HG03575 (cell line): Measurements from ENCODE around the gene MTSS2.

ENCODE experiments used
- ATAC-seq: cut with Tn5 transposase; IDR thresholded peaks from one replicate; pipeline ENCODE4 v1.9.1; 2021; ENCODE audit not compliant: unreplicated experiment, insufficient number of reproducible peaks, low FRiP score; ENCODE audit errors: extremely low read depth

The MTSS2 gene

DNA sequence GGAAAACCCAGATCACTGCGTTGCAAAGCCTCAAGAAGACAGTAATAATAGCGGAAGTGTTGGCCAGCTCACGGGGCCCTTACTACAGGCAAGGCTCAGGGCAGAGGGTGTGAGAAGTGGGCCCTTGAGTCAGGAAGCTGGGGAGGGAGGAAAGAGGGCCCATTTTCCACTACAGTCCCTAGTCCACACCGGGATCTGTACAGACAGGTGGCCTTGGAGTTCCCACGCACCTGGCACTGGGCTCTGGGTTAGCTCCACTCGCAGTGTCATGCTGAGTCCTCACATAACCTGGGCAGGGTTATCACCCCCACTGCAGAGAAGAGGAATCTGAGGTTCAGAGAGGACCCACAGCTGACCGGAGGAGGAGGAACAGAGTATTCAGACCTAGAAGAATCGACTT is 16.8 kb upstream of the MTSS2 start:
- no peak for ATAC-seq

DNA sequence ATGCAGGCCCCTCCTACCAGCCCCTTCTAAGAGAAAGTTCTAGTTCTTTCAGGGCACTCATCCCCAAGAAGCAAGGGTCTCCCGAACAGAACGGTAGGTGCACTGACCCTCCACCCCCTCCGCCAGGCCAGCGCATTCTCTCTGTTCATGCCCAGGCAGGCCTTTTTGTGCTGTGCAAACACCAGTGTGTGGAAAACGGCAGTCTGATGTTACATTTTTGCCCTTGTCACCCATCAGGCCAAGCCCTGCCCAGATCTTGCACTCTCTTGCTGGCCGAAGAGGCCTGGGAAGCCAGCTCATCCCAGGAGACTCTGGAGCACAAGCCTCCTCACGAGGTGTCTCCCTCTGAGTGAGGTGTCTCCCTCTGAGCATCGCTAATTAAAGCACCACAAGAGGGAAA is 16.1 kb upstream of the MTSS2 start:
- no peak for ATAC-seq

GRCh38 chr16:70701596-70701995 is 15.7 kb upstream of the MTSS2 start:
- no peak for ATAC-seq

DNA sequence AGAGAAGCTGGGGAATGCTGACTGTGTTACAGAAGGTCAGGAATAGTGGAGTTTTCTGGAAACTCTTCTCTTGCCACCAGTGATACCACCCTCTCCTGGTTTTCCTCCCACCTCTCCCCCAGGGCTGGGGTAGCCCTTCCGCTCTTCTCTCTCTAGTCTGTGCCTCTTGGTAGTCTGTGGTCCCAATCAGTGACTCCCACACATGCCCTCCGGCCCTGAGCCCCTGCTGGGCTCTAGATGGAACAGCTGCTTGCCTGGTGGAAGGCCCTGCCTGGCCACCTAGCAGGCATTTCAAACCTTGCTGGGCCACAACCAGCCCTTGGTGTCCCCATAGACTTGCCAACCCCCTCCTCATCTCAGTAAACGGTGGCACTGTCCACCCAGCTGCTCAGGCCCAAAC is 15.2 kb upstream of the MTSS2 start:
- no peak for ATAC-seq

GRCh38 chr16:70700101-70701020 is 14.5 kb upstream of the MTSS2 start:
- ATAC-seq, result no peak

DNA sequence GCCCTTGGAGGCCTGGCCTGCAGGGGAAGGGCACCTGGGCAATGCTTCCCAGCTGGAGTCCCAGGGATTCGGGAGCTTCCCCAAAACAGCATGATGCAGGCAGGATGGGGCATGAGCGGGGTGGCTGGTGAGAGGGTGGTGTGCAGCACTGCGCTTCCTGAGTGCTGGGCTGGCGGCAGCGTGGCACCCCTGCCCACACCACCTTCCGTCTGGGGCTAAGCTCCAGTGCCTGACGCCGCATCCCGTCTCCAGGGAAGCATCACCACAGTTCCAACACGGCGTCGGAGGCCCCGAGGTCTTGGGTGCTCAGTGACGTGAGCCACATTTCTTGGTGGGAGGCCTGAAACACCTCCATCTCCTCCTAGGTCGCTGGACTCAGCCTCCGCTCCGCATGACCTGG is 13.8 kb upstream of the MTSS2 start:
- no peak for ATAC-seq

GRCh38 chr16:70698901-70699300 is 13.0 kb upstream of the MTSS2 start:
- ATAC-seq, result no peak

- ATAC-seq, result no peak
Measured at GRCh38 chr16:70697594-70698170, 11.8 kb upstream of the MTSS2 start.

- no peak for ATAC-seq
Measured at GRCh38 chr16:70696952-70697593, 11.2 kb upstream of the MTSS2 start.

DNA sequence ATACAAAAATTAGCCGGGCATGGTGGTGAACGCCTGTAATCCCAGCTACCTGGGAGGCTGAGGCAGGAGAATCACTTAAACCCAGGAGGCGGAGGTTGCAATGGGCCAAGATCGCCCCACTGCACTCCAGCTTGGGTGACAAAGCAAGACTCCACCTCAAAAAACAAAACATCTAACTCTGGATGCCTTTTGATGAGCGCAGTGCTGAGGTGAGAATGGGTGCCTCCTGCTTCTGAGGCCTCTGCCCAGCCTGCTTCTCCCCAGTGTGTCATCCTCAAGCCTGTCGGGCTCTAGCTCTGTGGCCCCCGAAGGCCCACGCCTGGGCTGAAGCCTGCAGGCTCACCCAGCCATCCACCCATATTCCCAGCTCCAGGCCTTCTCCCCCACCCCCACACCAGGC is 10.5 kb upstream of the MTSS2 start:
- ATAC-seq, result no peak

GRCh38 chr16:70695331-70696070 is 9.6 kb upstream of the MTSS2 start:
- ATAC-seq, result no peak

GRCh38 chr16:70694868-70695218 is 9.0 kb upstream of the MTSS2 start:
- ATAC-seq, result no peak

DNA sequence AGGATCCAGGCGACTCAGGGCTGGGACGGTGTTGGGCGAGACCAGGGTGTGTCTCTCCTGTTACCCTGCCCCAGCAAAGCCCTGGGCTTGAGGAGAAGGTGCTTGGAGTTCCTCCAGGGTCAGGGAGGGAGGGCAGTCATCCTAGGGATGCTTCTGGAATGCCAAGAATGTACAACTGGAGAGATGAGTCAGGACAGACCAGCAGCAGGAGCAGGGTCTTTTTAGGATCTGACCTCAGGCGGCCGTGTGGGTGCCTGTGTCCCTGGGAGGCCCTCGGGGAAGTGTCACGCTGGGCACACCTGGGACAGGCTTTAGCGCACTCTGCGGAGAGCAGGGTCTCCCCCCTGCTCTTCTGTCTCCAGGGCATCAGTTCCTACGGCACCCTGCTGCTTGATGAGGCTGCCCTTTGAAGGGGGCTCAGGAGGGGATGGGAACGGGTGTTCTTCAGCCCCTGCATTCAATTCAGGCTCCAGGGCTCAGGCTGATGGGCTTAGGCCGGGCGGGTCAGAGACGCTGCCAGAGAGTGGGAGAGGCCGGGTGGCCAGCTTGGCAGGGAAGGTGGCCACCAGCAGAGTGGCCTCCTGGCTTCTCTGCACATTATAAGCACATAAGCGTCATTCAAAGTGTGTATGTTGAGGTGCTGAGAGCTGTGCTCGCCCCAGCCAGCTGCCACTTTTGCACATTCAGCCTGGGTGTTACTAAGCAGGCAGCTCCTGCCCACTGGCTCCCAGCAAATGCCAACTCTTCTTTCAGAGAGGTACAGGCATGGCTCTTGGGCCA is 8.4 kb upstream of the MTSS2 start:
- ATAC-seq, result no peak

GRCh38 chr16:70692873-70693671 is 7.2 kb upstream of the MTSS2 start:
- ATAC-seq, result no peak

GRCh38 chr16:70692130-70692872 is 6.4 kb upstream of the MTSS2 start:
- ATAC-seq, result no peak

DNA sequence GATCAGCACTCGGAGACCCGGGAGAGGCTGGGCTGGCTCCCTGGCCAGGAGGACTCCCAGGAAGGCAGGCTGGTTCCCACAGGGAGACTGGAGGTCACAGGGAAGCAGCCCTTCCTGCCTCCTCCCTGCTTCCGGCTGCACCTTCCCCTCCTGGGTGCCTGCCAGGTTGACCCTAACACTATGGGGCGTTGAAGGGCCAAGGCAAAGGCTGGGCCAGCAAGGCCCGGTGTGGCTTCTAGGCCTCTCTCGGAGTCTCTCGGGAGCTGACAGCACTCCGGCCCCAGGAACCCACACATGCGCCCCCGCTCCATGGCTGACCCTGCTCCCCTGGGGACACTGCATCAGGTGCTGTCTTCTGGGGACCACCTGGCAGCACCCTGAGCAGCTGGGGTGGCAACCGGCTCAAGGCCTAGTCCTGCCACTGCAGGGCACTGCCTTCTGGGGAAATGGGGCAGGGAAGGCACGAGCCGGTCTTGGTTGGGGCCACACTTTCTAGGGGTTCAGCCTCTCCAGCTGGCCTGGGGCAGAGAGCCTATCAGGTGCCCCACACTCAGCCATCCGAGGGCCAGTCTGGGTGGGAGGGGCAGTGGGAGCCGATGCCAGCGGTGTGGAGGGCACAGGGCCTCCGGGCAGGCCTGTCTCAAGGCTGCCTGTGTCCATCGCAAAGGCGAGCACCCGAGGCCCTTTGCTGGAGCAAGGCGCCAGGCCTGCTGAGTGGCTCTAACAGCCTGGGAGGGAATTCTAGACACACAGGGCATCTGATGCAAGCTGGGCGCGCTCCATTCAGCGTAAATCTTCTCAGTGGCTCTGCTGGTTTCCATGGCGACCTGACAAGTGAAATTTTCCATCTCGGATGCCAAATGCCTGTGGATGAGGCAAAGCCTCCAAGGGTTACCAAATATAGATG is 5.6 kb upstream of the MTSS2 start:
- no peak for ATAC-seq
